Fibroblast of lung (primary cell): Measurements from ENCODE around the gene PLXNA1. TPM values are rescaled to one million over a fixed set of nuclear protein-coding genes. Genes with fewer than 3 reads are reported as not detected.

Experiments used
- DNase-seq, 2 donors: peaks; one replicate each; pipeline versions ENCODE4 v3.0.0 to v3.0.0-alpha.2; 2010; ENCODE audit warnings: low read depth in 2 of 2
- H2AFZ ChIP-seq: 2 replicates; pipeline ENCODE4 v1.5.1; 2012; ENCODE audit warnings: low read length, control low read depth, inconsistent platforms
- H3K27ac ChIP-seq: 2 replicates; pipeline ENCODE4 v1.5.1; 2011; ENCODE audit warnings: low read length, control low read depth; ENCODE audit not compliant: insufficient read depth
- H3K27me3 ChIP-seq: 2 replicates; pipeline ENCODE4 v1.5.1; 2011; ENCODE audit warnings: mild to moderate bottlenecking, low read length; ENCODE audit not compliant: control insufficient read depth, insufficient read depth
- H3K36me3 ChIP-seq: 2 replicates; pipeline ENCODE4 v1.5.1; 2011; ENCODE audit warnings: low read length; ENCODE audit not compliant: control insufficient read depth, insufficient read depth
- H3K4me1 ChIP-seq: 2 replicates; pipeline ENCODE4 v1.5.1; 2011; ENCODE audit warnings: low read length; ENCODE audit not compliant: control insufficient read depth, insufficient read depth; ENCODE audit errors: extremely low read depth
- H3K4me2 ChIP-seq: 2 replicates; pipeline ENCODE4 v1.5.1; 2011; ENCODE audit warnings: low read length, control low read depth; ENCODE audit not compliant: insufficient read depth; ENCODE audit errors: extremely low read depth
- H3K4me3 ChIP-seq, 4 experiments: fragments of 200-600 bp in 1 of 4; sonication (generic) in 1 of 4; replicated peaks in 1 of 4; 2 replicates each; pipeline ENCODE4 v1.5.1; 2011 to 2016; ENCODE audit warnings: low read length in 4 of 4, low read depth in 3 of 4, mild to moderate bottlenecking in 3 of 4, control low read depth in 2 of 4, inconsistent platforms in 1 of 4, mixed read lengths in 1 of 4; ENCODE audit not compliant: insufficient read depth in 1 of 4; ENCODE audit errors: control extremely low read depth in 1 of 4
- H3K79me2 ChIP-seq: 2 replicates; pipeline ENCODE4 v1.5.1; 2012; ENCODE audit warnings: mild to moderate bottlenecking, low read length, inconsistent platforms; ENCODE audit not compliant: control insufficient read depth, insufficient read depth
- H3K9ac ChIP-seq: 2 replicates; pipeline ENCODE4 v1.5.1; 2011; ENCODE audit warnings: mild to moderate bottlenecking, low read length, control low read depth; ENCODE audit not compliant: insufficient read depth
- H3K9me3 ChIP-seq: 2 replicates; pipeline ENCODE4 v1.5.1; 2012; ENCODE audit warnings: low read depth, low read length; ENCODE audit not compliant: control insufficient read depth, insufficient read depth
- H4K20me1 ChIP-seq: 2 replicates; pipeline ENCODE4 v1.5.1; 2011; ENCODE audit warnings: low read length; ENCODE audit not compliant: control insufficient read depth, insufficient read depth; ENCODE audit errors: extremely low read depth
- CTCF ChIP-seq, 2 donors: IDR thresholded peaks in 1 of 2; conservative IDR thresholded peaks in 1 of 2; 1 replicate in 1 of 2; 2 replicates in 1 of 2; pipeline ENCODE4 v1.5.1; 2011 to 2012; ENCODE audit warnings: low read length in 2 of 2, control low read depth in 1 of 2, inconsistent platforms in 1 of 2, low read depth in 1 of 2, mild to moderate bottlenecking in 1 of 2
- EZH2 ChIP-seq: IDR thresholded peaks from 2 replicates; pipeline ENCODE4 v1.5.1; 2012; ENCODE audit warnings: low read length, control low read depth, mild to moderate bottlenecking; ENCODE audit errors: missing control alignments
- polyA plus RNA-seq, 2 donors: library from polyadenylated mRNA; depleted of rRNA in 1 of 2; stranded (reverse) in 1 of 2; unstranded in 1 of 2; fragments of >200 nt; gene quantifications; 2 replicates each; pipeline ENCODE4 v1.2.1, GENCODE V29; 2011 to 2012; ENCODE audit warnings: missing spikeins in 1 of 2
- total RNA-seq: library from RNA; depleted of rRNA; stranded (reverse); fragments of >200 nt; gene quantifications from 2 replicates; pipeline ENCODE4 v1.2.1, GENCODE V29; 2014

Gene PLXNA1
- total and polyA plus RNA-seq, 2 donors (not counting 1 experiment from before 2014, with no cell fraction given) = 21.1 to 48.6 TPM

GRCh38 chr3:127027061-127027735, 44.3 kb downstream of the PLXNA1 start:
- Histone ChIP-seq H2AFZ (no peak overlapping the region), H3K4me2 (no peak overlapping the region), H3K79me2 (no peaks in the 10 kb centered on the region), H3K4me1 (no peaks in the 10 kb centered on the region), H3K36me3 (peaks cover 31% of the 10 kb centered on the region), H3K4me3 (no peak overlapping the region), H4K20me1 (no peaks in the 10 kb centered on the region), H3K9ac (no peak overlapping the region), H3K27ac (no peak overlapping the region), H3K9me3 (no peaks in the 10 kb centered on the region), H3K27me3 (no peaks in the 10 kb centered on the region)
- no peak for DNase-seq
- TF ChIP-seq EZH2 = no peak
- no peak for TF ChIP-seq CTCF (conservative IDR thresholded peaks at IDR 0.05 in 1 of 2, IDR thresholded peaks at IDR 0.05 in 1 of 2; ENCODE audit: low read depth in 1 of 2, low read length in 2 of 2)

- Histone ChIP-seq H3K36me3 (peaks cover 25% of the 10 kb centered on the region), H2AFZ (no peak overlapping the region), H3K27ac (no peak overlapping the region), H3K27me3 (no peaks in the 10 kb centered on the region), H3K4me3 (no peak overlapping the region), H3K9me3 (no peaks in the 10 kb centered on the region), H3K9ac (no peak overlapping the region), H3K79me2 (no peaks in the 10 kb centered on the region), H3K4me2 (no peak overlapping the region), H4K20me1 (no peaks in the 10 kb centered on the region), H3K4me1 (no peaks in the 10 kb centered on the region)
- no peak for DNase-seq
- no peak for TF ChIP-seq EZH2
- TF ChIP-seq CTCF (conservative IDR thresholded peaks at IDR 0.05 in 1 of 2, IDR thresholded peaks at IDR 0.05 in 1 of 2; ENCODE audit: low read depth in 1 of 2, low read length in 2 of 2) = no peak
These were observed 45.1 kb downstream of the PLXNA1 start for GRCh38 chr3:127027811-127028548.

GRCh38 chr3:127028781-127029657, 46.1 kb downstream of the PLXNA1 start:
- peaks cover 32% of the 10 kb centered on the region for H3K36me3 ChIP-seq

More at GRCh38 chr3:127028781-127029657, 46.1 kb downstream of the PLXNA1 start:
- Histone ChIP-seq H3K9me3 (no peaks in the 10 kb centered on the region), H2AFZ (no peak overlapping the region), H3K27me3 (no peaks in the 10 kb centered on the region), H3K9ac (no peak overlapping the region), H3K4me2 (no peak overlapping the region), H4K20me1 (no peaks in the 10 kb centered on the region), H3K4me1 (no peaks in the 10 kb centered on the region), H3K4me3 (no peak overlapping the region), H3K79me2 (no peaks in the 10 kb centered on the region), H3K27ac (no peak overlapping the region)
- DNase-seq = no peak
- TF ChIP-seq CTCF (conservative IDR thresholded peaks at IDR 0.05 in 1 of 2, IDR thresholded peaks at IDR 0.05 in 1 of 2; ENCODE audit: low read depth in 1 of 2, low read length in 2 of 2) (no peak), EZH2 (no peak)
